Measurements from ENCODE around the gene CHST11.

Gene CHST11

DNA sequence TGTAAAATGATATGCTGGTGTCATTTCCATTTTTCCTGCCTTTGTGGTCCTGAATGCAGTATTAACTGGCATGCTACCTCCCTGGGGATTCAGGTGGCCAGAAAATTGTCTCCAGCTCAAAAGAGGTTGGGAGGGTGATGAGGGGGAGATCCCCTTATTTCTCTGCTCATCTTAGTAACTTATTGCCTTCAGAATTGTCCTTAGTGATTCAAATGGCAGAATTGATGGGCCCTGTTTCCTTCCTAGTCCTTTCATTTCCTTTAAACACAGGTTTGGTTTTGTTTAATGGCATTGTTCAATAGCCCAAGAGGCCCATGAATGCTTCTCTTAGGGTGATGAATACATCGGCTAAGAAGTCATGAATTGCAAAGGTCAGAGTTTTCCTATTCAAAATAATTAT lies 294.4 kb downstream of the CHST11 start:
- TF ChIP-seq EZH2 (IDR thresholded peaks at IDR 0.05; ENCODE audit: borderline replicate concordance, low read depth, low read length, severe bottlenecking): no peak
- TF ChIP-seq, protein P1, sequence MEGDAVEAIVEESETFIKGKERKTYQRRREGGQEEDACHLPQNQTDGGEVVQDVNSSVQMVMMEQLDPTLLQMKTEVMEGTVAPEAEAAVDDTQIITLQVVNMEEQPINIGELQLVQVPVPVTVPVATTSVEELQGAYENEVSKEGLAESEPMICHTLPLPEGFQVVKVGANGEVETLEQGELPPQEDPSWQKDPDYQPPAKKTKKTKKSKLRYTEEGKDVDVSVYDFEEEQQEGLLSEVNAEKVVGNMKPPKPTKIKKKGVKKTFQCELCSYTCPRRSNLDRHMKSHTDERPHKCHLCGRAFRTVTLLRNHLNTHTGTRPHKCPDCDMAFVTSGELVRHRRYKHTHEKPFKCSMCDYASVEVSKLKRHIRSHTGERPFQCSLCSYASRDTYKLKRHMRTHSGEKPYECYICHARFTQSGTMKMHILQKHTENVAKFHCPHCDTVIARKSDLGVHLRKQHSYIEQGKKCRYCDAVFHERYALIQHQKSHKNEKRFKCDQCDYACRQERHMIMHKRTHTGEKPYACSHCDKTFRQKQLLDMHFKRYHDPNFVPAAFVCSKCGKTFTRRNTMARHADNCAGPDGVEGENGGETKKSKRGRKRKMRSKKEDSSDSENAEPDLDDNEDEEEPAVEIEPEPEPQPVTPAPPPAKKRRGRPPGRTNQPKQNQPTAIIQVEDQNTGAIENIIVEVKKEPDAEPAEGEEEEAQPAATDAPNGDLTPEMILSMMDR (IDR thresholded peaks at IDR 0.05; ENCODE audit: borderline replicate concordance, extremely low read depth, low read length, poor library complexity, severe bottlenecking): no peak
- Histone ChIP-seq H3K4me2 (ENCODE audit: insufficient read depth, low read length) (no peak overlapping the region), H3K27me3 (ENCODE audit: insufficient read depth, low read length, poor library complexity) (no peaks in the 10 kb centered on the region), H3K9me3 (ENCODE audit: insufficient read depth, low read length, severe bottlenecking) (no peaks in the 10 kb centered on the region), H3K36me3 (ENCODE audit: insufficient read depth, low read length) (peaks cover 44% of the 10 kb centered on the region), H3K79me2 (ENCODE audit: insufficient read depth, low read length) (peaks cover 96% of the 10 kb centered on the region), H2AFZ (ENCODE audit: low read depth, low read length) (no peak overlapping the region), H3K4me1 (ENCODE audit: insufficient read depth, low read length) (peaks cover 51% of the 10 kb centered on the region), H3K4me3 (ENCODE audit: low read depth in 1 of 2, low read length in 2 of 2) (no peak overlapping the region), H3K27ac (ENCODE audit: low read length) (peak overlapping the region; percentile 60), H4K20me1 (ENCODE audit: insufficient read depth, low read length) (peaks cover 83% of the 10 kb centered on the region), H3K9ac (ENCODE audit: low read depth, low read length) (no peak overlapping the region)
- no peak for DNase-seq
- ATAC-seq (ENCODE audit: insufficient read depth, low read depth): no peak

DNA sequence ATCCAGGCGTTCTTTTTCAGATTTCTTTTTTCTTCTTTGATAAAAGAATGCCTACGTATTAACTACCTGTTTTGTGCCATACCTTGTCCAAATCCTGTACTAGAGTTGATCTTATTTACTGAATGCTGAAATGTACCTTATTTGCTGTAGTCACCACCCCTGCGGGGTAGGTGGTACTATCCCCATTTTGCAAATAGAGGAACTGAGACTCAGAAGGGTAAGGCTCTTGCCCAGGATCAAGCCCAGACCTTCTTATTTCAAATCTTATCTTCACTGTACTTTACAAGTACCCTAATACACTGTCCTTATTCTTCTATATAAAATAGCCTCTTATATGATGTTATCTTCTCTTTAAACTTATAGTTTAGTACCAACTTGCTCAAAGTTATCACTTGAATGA lies 294.8 kb downstream of the CHST11 start:
- Histone ChIP-seq H3K4me3 (ENCODE audit: low read depth in 1 of 2, low read length in 2 of 2) (no peak overlapping the region), H2AFZ (ENCODE audit: low read depth, low read length) (no peak overlapping the region), H3K4me2 (ENCODE audit: insufficient read depth, low read length) (no peak overlapping the region), H3K27me3 (ENCODE audit: insufficient read depth, low read length, poor library complexity) (no peaks in the 10 kb centered on the region), H3K27ac (ENCODE audit: low read length) (0 out of 2 replicates have a peak overlapping the region, but pooled peaks have one; percentile 19), H3K36me3 (ENCODE audit: insufficient read depth, low read length) (peaks cover 49% of the 10 kb centered on the region), H4K20me1 (ENCODE audit: insufficient read depth, low read length) (peaks cover 83% of the 10 kb centered on the region), H3K9ac (ENCODE audit: low read depth, low read length) (no peak overlapping the region), H3K4me1 (ENCODE audit: insufficient read depth, low read length) (peaks cover 46% of the 10 kb centered on the region), H3K9me3 (ENCODE audit: insufficient read depth, low read length, severe bottlenecking) (no peaks in the 10 kb centered on the region), H3K79me2 (ENCODE audit: insufficient read depth, low read length) (peaks cover 96% of the 10 kb centered on the region)
- no peak for DNase-seq
- ATAC-seq (ENCODE audit: insufficient read depth, low read depth): no peak
- TF ChIP-seq, protein P1 (IDR thresholded peaks at IDR 0.05; ENCODE audit: borderline replicate concordance, extremely low read depth, low read length, poor library complexity, severe bottlenecking): no peak
- TF ChIP-seq EZH2 (IDR thresholded peaks at IDR 0.05; ENCODE audit: borderline replicate concordance, low read depth, low read length, severe bottlenecking): no peak

DNA sequence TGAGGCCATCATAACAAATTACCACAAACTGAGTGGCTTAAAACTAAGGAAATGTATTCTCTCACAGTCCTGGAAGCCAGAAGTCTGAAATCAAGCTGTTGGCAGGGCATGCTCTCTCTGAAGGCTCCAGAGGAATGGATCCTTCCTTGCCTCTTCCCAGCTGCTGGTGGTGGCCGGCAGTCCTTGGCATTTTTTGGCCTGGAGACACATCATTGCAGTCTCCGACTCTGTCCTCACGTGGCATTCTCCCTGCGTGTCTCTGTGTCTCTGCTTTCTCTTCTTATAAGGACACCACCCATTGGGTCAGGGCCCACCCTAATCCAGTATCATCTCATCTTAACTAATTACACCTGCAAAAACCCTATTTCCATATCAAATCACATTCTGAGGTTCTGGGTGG lies 295.3 kb downstream of the CHST11 start:
- no peak overlapping the region for H3K27ac ChIP-seq (ENCODE audit: low read length)
- peaks cover 95% of the 10 kb centered on the region for H3K79me2 ChIP-seq (ENCODE audit: insufficient read depth, low read length)
- TF ChIP-seq, protein P1 (IDR thresholded peaks at IDR 0.05; ENCODE audit: borderline replicate concordance, extremely low read depth, low read length, poor library complexity, severe bottlenecking): no peak
- TF ChIP-seq EZH2 (IDR thresholded peaks at IDR 0.05; ENCODE audit: borderline replicate concordance, low read depth, low read length, severe bottlenecking): no peak
- H3K4me2 ChIP-seq (ENCODE audit: insufficient read depth, low read length): no peak overlapping the region
- H4K20me1 ChIP-seq (ENCODE audit: insufficient read depth, low read length): peaks cover 83% of the 10 kb centered on the region
- no peaks in the 10 kb centered on the region for H3K27me3 ChIP-seq (ENCODE audit: insufficient read depth, low read length, poor library complexity)
- H3K36me3 ChIP-seq (ENCODE audit: insufficient read depth, low read length): peaks cover 53% of the 10 kb centered on the region
- H3K4me3 ChIP-seq (ENCODE audit: low read depth in 1 of 2, low read length in 2 of 2): no peak overlapping the region
- no peak overlapping the region for H2AFZ ChIP-seq (ENCODE audit: low read depth, low read length)
- DNase-seq (no peak), ATAC-seq (ENCODE audit: insufficient read depth, low read depth) (no peak)
- H3K9me3 ChIP-seq (ENCODE audit: insufficient read depth, low read length, severe bottlenecking): no peaks in the 10 kb centered on the region
- peaks cover 42% of the 10 kb centered on the region for H3K4me1 ChIP-seq (ENCODE audit: insufficient read depth, low read length)
- no peak overlapping the region for H3K9ac ChIP-seq (ENCODE audit: low read depth, low read length)

DNA sequence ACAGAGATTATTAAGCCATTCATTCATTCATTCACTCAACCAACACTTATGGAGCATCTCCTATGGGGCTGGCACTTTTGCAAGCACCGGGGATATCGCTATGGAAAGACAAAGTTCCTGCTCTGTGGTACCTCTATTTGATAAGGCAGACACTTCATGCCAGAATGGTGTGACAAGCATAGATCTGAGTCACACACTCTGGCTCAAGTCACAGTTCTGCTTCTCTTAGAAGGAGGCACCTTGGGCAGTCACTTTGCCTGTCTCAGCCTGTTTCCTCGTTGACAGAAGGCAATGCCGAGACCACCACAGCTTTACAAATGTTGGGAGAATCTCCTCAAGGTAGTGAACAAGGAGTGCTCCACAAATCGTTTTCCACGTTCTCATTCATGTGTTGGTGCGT lies 296.1 kb downstream of the CHST11 start:
- no peaks in the 10 kb centered on the region for H3K9me3 ChIP-seq (ENCODE audit: insufficient read depth, low read length, severe bottlenecking)
- peaks cover 33% of the 10 kb centered on the region for H3K4me1 ChIP-seq (ENCODE audit: insufficient read depth, low read length)
- peaks cover 81% of the 10 kb centered on the region for H4K20me1 ChIP-seq (ENCODE audit: insufficient read depth, low read length)
- peaks cover 61% of the 10 kb centered on the region for H3K36me3 ChIP-seq (ENCODE audit: insufficient read depth, low read length)
- no peak overlapping the region for H2AFZ ChIP-seq (ENCODE audit: low read depth, low read length)
- H3K79me2 ChIP-seq (ENCODE audit: insufficient read depth, low read length): peaks cover 92% of the 10 kb centered on the region
- DNase-seq: no peak
- no peaks in the 10 kb centered on the region for H3K27me3 ChIP-seq (ENCODE audit: insufficient read depth, low read length, poor library complexity)
- no peak overlapping the region for H3K9ac ChIP-seq (ENCODE audit: low read depth, low read length)
- no peak overlapping the region for H3K4me2 ChIP-seq (ENCODE audit: insufficient read depth, low read length)
- no peak overlapping the region for H3K4me3 ChIP-seq (ENCODE audit: low read depth in 1 of 2, low read length in 2 of 2)
- no peak for TF ChIP-seq EZH2 (IDR thresholded peaks at IDR 0.05; ENCODE audit: borderline replicate concordance, low read depth, low read length, severe bottlenecking)
- ATAC-seq (ENCODE audit: insufficient read depth, low read depth): no peak
- no peak overlapping the region; the same call in 1 of the 2 replicates for H3K27ac ChIP-seq (ENCODE audit: low read length)

Data from DND-41 (cell line).